HEK293 (cell line): ENCODE measurements around the gene TTC23L.
A peak's percentile ranks its signal among the peaks of the same experiment; 100 is the strongest.

Experiments used
- CTCF ChIA-PET: fragments of 350-600 bp; formaldehyde crosslinking; extraction: SDS; loops from one replicate; lab custom pipeline; 2021; ENCODE audit warnings: antibody characterized with exemption; lab: Yijun Ruan, JAX
- POLR2A ChIA-PET: fragments of 300-600 bp; formaldehyde crosslinking; extraction: SDS; loops from one replicate; lab custom pipeline; 2020; ENCODE audit warnings: antibody characterized with exemption, inconsistent platforms; lab: Yijun Ruan, JAX
- H3K27ac ChIP-seq: fragments of 200-500 bp; sonication (Bioruptor generic); 2 replicates; pipeline ENCODE4 v1.5.1; 2014; ENCODE audit warnings: low read depth, low read length, control low read depth, inconsistent platforms; ENCODE audit errors: extremely low read depth
- H3K36me3 ChIP-seq, 2 experiments: fragments of 200-500 bp in 1 of 2; sonication (Bioruptor generic) in 1 of 2; 1 replicate in 1 of 2; 2 replicates in 1 of 2; pipeline ENCODE4 v1.5.1; 2014 to 2017; ENCODE audit warnings: inconsistent platforms in 2 of 2, low read length in 2 of 2; ENCODE audit not compliant: control insufficient read depth in 2 of 2, insufficient read depth in 1 of 2
- H3K4me1 ChIP-seq: fragments of 200-500 bp; sonication (Bioruptor generic); 2 replicates; pipeline ENCODE4 v1.5.1; 2014; ENCODE audit warnings: mild to moderate bottlenecking, low read length, inconsistent platforms; ENCODE audit not compliant: control insufficient read depth, insufficient read depth
- H3K4me3 ChIP-seq: 2 replicates; pipeline ENCODE4 v1.5.1; 2011; ENCODE audit warnings: low read depth, mild to moderate bottlenecking, control low read depth, low read length, moderate library complexity
- H3K9me3 ChIP-seq: fragments of 200-500 bp; sonication (Bioruptor generic); 2 replicates; pipeline ENCODE4 v1.5.1; 2014; ENCODE audit warnings: low read depth, low read length, inconsistent platforms; ENCODE audit not compliant: control insufficient read depth, insufficient read depth
- ATF2 ChIP-seq: fragments of 450-650 bp; formaldehyde crosslinking; IDR thresholded peaks from 2 replicates; pipeline ENCODE4 v1.5.1; 2016; ENCODE audit warnings: missing biosample characterization, missing genetic modification characterization, low read depth
- GLIS1 ChIP-seq: fragments of 450-650 bp; formaldehyde crosslinking; IDR thresholded peaks from 2 replicates; pipeline ENCODE4 v1.5.1; 2016; ENCODE audit warnings: missing biosample characterization, missing genetic modification characterization
- MYNN ChIP-seq: fragments of 450-650 bp; formaldehyde crosslinking; IDR thresholded peaks from 2 replicates; pipeline ENCODE4 v1.5.1; 2016; ENCODE audit warnings: missing biosample characterization, missing genetic modification characterization, borderline replicate concordance
- REST ChIP-seq: fragments of 450-650 bp; formaldehyde crosslinking; IDR thresholded peaks from 2 replicates; pipeline ENCODE4 v1.5.1; 2016; ENCODE audit warnings: missing biosample characterization, missing genetic modification characterization
- ZBTB20 ChIP-seq: fragments of 450-650 bp; formaldehyde crosslinking; IDR thresholded peaks from 2 replicates; pipeline ENCODE4 v1.5.1; 2016; ENCODE audit warnings: missing biosample characterization, missing genetic modification characterization
- ZNF112 ChIP-seq: fragments of 450-650 bp; formaldehyde crosslinking; IDR thresholded peaks from 2 replicates; pipeline ENCODE4 v1.5.0; 2017; ENCODE audit warnings: missing biosample characterization, missing genetic modification characterization
- ZNF114 ChIP-seq: fragments of 450-650 bp; formaldehyde crosslinking; IDR thresholded peaks from 2 replicates; pipeline ENCODE4 v1.5.0; 2017; ENCODE audit warnings: missing biosample characterization, missing genetic modification characterization
- ZNF174 ChIP-seq: fragments of 450-650 bp; formaldehyde crosslinking; IDR thresholded peaks from 2 replicates; pipeline ENCODE4 v1.5.0; 2017; ENCODE audit warnings: missing biosample characterization, mild to moderate bottlenecking, missing genetic modification characterization
- ZNF2 ChIP-seq: fragments of 450-650 bp; formaldehyde crosslinking; IDR thresholded peaks from 2 replicates; pipeline ENCODE4 v1.5.1; 2016; ENCODE audit warnings: missing biosample characterization, missing genetic modification characterization
- ZNF302 ChIP-seq: fragments of 450-650 bp; formaldehyde crosslinking; IDR thresholded peaks from 2 replicates; pipeline ENCODE4 v1.5.1; 2016; ENCODE audit warnings: missing biosample characterization, missing genetic modification characterization, low read depth
- ZNF341 ChIP-seq: fragments of 450-650 bp; formaldehyde crosslinking; IDR thresholded peaks from 2 replicates; pipeline ENCODE4; 2016; ENCODE audit warnings: low read depth, missing biosample characterization, missing genetic modification characterization
- ZNF48 ChIP-seq: fragments of 450-650 bp; formaldehyde crosslinking; IDR thresholded peaks from 2 replicates; pipeline ENCODE4 v1.5.1; 2016; ENCODE audit warnings: missing biosample characterization, missing genetic modification characterization
- ZNF555 ChIP-seq: fragments of 450-650 bp; formaldehyde crosslinking; conservative IDR thresholded peaks from 2 replicates; pipeline ENCODE4 v1.5.1; 2017; ENCODE audit warnings: missing biosample characterization, mild to moderate bottlenecking, missing genetic modification characterization, inconsistent platforms
- ZNF610 ChIP-seq: fragments of 450-650 bp; formaldehyde crosslinking; IDR thresholded peaks from 2 replicates; pipeline ENCODE4 v1.5.1; 2016; ENCODE audit warnings: missing biosample characterization, missing genetic modification characterization, borderline replicate concordance
- ZNF629 ChIP-seq: fragments of 450-650 bp; formaldehyde crosslinking; IDR thresholded peaks from 2 replicates; pipeline ENCODE4 v1.5.1; 2017; ENCODE audit warnings: missing biosample characterization, missing genetic modification characterization
- ZNF645 ChIP-seq: fragments of 450-650 bp; formaldehyde crosslinking; IDR thresholded peaks from 2 replicates; pipeline ENCODE4; 2016; ENCODE audit warnings: missing biosample characterization, missing genetic modification characterization
- ZNF791 ChIP-seq: fragments of 450-650 bp; formaldehyde crosslinking; IDR thresholded peaks from 2 replicates; pipeline ENCODE4 v1.5.1; 2016; ENCODE audit warnings: missing biosample characterization, missing genetic modification characterization
- ZSCAN18 ChIP-seq: fragments of 450-650 bp; formaldehyde crosslinking; IDR thresholded peaks from 2 replicates; pipeline ENCODE4 v1.5.1; 2016; ENCODE audit warnings: missing biosample characterization, missing genetic modification characterization

TTC23L gene

GRCh38 chr5:34857894-34858293 is 18.9 kb downstream of the TTC23L start (continued):
- no peak for TF ChIP-seq ZNF114 (tag by site-specific recombination)
- no peak for TF ChIP-seq ZNF48 (tag by site-specific recombination)
- TF ChIP-seq ZNF2 (tag by site-specific recombination) = no peak
- no peak for TF ChIP-seq ZNF112 (tag by site-specific recombination)

GRCh38 chr5:34858790-34859189 is 19.8 kb downstream of the TTC23L start:
- H3K27ac ChIP-seq = no peak overlapping the region
- H3K4me3 ChIP-seq = no peak overlapping the region
- POLR2A ChIA-PET = no interaction called here
- CTCF ChIA-PET = interaction anchor here (0.9 kb wide), 2 partner anchors 27 to 35 kb away, joined by 4 read pairs; no protein-coding TSS in a partner anchor
- H3K9me3 ChIP-seq = no peaks in the 10 kb centered on the region
- TF ChIP-seq ZSCAN18 (tag by site-specific recombination) (no peak), ZNF791 (tag by site-specific recombination) (no peak), ZNF610 (tag by site-specific recombination) (no peak), ZBTB20 (tag by site-specific recombination) (peak; percentile 63), ZNF302 (tag by site-specific recombination) (no peak), ATF2 (no peak), ZNF174 (tag by site-specific recombination) (no peak), ZNF341 (tag by site-specific recombination) (peak; percentile 40; the same call in 1 of the 2 replicates), ZNF555 (tag by site-specific recombination) (no peak), GLIS1 (tag by site-specific recombination) (no peak), ZNF629 (tag by site-specific recombination) (no peak), MYNN (no peak)
- H3K36me3 ChIP-seq = no peaks in the 10 kb centered on the region
- H3K4me1 ChIP-seq = peaks cover 13% of the 10 kb centered on the region

- H3K36me3 ChIP-seq = no peaks in the 10 kb centered on the region
- TF ChIP-seq REST (no peak), ZNF645 (tag by site-specific recombination) (no peak)
- POLR2A ChIA-PET = interaction anchor here (0.6 kb wide), 1 partner anchor 10 kb away, joined by 3 read pairs; no protein-coding TSS in a partner anchor
- H3K9me3 ChIP-seq = no peaks in the 10 kb centered on the region
- no peak overlapping the region for H3K4me3 ChIP-seq
- CTCF ChIA-PET = interaction anchor here (0.6 to 1.3 kb wide), 2 partner anchors 40 to 991 kb away, joined by 3 read pairs; no protein-coding TSS in a partner anchor
- H3K27ac ChIP-seq = no peak overlapping the region
- peaks cover 8% of the 10 kb centered on the region for H3K4me1 ChIP-seq
Measured at GRCh38 chr5:34859253-34859652, 20.3 kb downstream of the TTC23L start.
